ENCODE results near the gene PROC.
"Not testable (repeated sequence)": the region's sequence is repeated elsewhere in the genome, so short reads cannot be mapped to it uniquely, and the experiment has no call there.

The PROC gene

DNA sequence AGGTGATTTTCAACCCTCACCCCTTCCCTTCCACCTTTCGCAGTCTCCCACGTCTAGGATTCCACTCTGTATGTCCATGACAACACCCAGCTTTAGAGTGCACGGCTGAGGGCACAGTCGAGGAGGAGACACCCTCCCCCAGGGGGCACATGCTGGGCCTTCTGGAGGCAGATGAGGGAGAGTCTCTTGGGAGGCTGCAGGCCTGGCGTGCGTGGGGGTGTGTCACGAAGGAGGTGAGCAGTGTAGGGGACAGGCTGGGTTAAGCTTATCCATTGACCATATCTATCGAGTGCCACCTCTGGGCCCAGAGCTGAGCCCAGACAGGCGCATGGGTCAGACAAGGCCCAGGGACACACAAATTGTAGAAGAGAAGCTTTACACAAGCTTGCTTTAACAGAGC lies 18.8 kb downstream of the PROC start:
- no peak for DNase-seq
- TF ChIP-seq POLR2A (IDR thresholded peaks at IDR 0.05; ENCODE audit: low read length) = no peak
- TF ChIP-seq GATA1 (IDR thresholded peaks at IDR 0.05; ENCODE audit: low read depth, low read length) = no peak

DNA sequence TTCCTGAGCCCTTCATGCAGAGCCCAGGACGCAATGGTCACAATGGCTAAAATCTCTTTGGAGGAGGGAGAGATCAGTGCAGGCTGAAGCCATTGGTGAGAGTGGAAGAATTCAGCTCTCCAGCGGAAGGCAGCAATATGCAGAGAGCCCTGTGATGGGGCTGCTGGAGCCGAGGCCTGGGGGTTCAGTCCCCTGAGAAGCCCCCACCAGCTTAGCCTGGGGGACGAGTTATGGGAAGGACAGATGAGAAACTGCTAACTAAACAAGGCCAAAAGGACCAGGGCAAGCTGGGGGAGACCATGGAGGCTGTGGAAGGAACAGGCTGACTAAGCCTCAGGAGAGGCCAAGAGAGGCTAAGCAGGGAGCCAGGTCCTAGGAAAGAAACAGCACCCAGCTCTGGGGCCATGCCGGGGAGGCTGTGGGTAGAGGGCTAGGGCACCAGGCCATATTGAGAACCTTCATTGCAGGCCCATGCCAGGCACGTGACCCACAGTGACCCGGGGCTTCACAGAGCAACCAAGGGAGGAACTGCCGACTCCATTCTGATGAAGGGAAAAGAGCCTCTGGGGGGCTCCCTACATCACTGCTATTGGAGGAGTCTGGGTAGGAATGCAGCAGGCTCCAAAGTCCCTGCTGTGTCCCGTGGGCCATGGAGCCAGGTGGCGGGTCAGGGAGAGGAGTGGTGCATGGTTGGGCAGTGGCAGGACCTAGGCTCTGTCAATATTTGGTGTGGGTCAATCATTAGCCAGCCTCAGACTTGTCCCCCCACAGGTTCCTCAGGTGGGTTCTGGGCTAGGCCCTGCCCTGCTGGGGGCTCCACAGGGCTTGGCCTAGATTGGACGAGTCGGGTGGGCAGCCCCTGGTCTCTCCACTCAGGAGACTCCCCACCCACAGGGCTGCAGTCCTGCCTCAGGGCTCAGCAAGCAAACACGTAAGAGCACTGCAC lies 19.8 kb downstream of the PROC start:
- TF ChIP-seq POLR2A (IDR thresholded peaks at IDR 0.05; ENCODE audit: low read length) (no peak), GATA1 (IDR thresholded peaks at IDR 0.05; ENCODE audit: low read depth, low read length) (no peak)
- no peak for DNase-seq

DNA sequence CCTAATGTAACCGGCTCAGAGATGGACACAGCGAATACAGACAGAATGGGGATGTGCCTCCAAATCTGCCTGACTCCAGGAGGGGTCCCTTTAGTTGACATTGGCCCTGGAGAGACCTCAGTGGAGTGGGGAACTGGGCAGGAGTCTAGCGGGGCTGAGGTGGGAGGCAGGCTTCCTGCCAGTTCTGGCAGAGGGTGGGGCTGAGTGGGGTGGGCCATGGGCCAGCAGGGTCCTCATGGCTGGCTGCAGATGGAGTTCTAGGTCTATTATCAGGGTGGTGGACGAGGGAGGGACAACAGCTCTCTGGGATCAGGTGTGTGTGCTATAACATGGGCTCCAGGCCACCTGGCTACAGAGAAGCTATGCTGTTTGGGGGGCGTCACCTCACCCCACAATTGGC lies 21.1 kb downstream of the PROC start:
- no peak for TF ChIP-seq POLR2A (IDR thresholded peaks at IDR 0.05; ENCODE audit: low read length)
- TF ChIP-seq GATA1 (IDR thresholded peaks at IDR 0.05; ENCODE audit: low read depth, low read length) = no peak

DNA sequence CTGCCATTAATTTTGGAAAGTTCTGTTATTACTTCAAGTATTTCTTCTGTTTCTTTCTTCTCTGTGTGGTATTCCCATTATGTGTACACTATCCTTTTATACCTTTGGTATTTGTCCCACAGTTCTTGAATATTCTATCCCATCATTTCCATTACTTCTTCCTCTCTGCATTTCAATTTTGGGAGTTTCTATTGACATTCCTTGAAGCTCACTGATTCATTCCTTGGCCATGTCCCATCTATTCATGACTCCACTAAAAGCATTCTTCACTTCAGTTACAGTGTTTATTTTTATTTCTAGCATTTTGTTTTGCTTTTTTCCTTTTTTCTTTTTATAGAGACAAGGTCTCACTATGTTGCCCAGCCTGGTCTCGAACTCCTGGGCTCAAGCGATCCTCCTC lies 30.3 kb downstream of the PROC start:
- TF ChIP-seq GATA1 (IDR thresholded peaks at IDR 0.05; ENCODE audit: low read depth, low read length) (no peak), POLR2A (IDR thresholded peaks at IDR 0.05; ENCODE audit: low read length) (no peak)
- DNase-seq = no peak

More for the DNA sequence above, 21.1 kb downstream of the PROC start:
- no peak for DNase-seq

DNA sequence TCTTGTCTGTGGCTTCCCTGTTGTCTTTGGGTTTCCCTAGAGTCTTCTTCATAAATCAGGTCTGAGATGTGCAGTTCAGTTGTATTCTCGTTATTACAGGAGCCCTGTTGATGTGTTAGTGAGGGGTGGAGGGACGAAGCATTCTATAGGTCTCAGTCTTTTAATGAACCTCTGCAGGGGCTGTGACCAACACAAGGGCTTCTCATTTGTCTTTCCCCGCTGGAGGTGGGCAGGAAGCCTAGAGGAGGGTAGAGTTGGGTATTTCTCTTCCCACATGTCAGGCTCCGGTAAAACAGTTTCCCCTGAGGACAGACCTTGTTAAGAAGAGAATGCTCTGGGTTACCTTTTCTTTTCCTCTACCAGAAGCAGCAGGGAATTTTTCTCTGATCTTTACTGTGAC lies 31.2 kb downstream of the PROC start:
- DNase-seq = no peak
- TF ChIP-seq POLR2A (IDR thresholded peaks at IDR 0.05; ENCODE audit: low read length) (no peak), GATA1 (IDR thresholded peaks at IDR 0.05; ENCODE audit: low read depth, low read length) (no peak)

DNA sequence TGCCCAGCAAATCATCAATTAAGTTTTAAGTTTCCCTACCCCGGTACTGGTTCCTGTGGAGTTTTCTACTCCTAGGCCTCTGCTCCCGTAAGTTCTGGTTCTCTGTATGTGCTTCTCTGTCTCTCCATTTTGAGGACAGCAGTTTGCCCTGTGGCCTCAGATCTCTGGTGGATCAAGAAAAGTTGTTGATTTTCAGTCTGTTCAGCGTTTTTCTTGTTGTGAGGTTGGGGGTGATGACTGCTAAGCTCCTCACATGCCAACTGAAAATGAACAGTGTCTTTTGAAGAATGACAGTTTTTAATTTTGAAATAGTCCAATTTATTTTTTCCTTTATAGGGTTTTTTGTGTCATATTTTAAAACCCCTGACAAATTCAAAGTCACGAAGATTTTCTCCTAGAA lies 31.7 kb downstream of the PROC start:
- no peak for DNase-seq
- TF ChIP-seq GATA1 (IDR thresholded peaks at IDR 0.05; ENCODE audit: low read depth, low read length) (no peak), POLR2A (IDR thresholded peaks at IDR 0.05; ENCODE audit: low read length) (no peak)

DNA sequence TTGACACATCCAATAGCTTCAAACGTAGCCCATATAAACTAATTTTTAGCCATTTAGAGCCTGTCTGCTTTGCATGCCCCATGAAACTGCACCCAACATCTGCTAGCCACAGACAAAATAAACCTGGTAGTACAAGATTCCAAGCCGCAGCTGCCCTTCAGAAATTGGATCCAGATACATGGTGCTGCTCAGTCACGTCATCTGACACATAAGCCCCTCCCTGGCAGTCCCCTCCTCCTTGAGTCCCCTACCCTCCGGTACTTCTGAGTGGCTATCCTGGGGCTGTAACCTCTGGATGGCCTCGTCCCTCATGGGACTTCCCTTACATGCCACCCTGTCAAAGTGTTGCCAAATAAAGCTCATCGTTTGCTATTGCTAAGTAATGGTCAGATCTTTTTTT lies 33.8 kb downstream of the PROC start:
- no peak for DNase-seq

DNA sequence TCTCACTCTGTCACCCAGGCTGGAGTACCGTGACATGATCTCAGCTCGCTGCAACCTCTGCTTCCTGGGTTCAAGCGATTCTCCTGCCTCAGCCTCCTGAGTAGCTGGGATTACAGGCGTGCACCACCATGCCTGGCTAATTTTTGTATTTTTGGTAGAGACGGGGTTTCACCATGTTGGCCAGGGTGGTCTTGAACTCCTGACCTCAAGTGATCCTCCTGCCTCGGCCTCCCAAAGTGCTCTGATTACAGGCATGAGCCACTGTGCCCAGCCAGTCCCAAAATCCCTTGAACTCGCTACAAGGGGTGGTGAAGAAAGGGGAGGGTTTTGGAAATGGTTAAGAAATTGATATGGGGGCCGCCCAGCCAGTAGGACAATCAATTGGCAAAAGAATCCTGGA lies 34.2 kb downstream of the PROC start:
- not testable (repeated sequence) for DNase-seq

More for the DNA sequence above, 33.8 kb downstream of the PROC start:
- TF ChIP-seq GATA1 (IDR thresholded peaks at IDR 0.05; ENCODE audit: low read depth, low read length) (no peak), POLR2A (IDR thresholded peaks at IDR 0.05; ENCODE audit: low read length) (no peak)

DNA sequence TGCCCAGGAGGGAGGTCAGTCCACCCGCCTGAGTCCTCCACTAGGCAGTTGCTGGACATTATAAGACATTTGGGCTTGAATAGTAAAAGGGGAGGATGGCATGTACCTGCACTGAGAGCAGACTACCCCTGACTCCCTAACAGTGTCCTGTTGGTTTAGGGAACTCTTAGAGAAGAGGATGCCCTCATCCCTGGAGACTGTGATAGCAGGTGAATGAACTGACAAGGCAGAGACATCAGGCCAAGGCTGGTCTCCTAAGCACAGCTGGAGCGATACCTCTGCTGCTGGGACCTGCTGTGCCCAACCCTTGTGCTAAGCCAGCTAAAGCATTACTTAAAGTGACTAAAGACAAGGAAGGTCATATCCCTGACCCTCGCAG lies 34.8 kb downstream of the PROC start:
- no peak for TF ChIP-seq GATA1 (IDR thresholded peaks at IDR 0.05; ENCODE audit: low read depth, low read length)
- no peak for DNase-seq

DNA sequence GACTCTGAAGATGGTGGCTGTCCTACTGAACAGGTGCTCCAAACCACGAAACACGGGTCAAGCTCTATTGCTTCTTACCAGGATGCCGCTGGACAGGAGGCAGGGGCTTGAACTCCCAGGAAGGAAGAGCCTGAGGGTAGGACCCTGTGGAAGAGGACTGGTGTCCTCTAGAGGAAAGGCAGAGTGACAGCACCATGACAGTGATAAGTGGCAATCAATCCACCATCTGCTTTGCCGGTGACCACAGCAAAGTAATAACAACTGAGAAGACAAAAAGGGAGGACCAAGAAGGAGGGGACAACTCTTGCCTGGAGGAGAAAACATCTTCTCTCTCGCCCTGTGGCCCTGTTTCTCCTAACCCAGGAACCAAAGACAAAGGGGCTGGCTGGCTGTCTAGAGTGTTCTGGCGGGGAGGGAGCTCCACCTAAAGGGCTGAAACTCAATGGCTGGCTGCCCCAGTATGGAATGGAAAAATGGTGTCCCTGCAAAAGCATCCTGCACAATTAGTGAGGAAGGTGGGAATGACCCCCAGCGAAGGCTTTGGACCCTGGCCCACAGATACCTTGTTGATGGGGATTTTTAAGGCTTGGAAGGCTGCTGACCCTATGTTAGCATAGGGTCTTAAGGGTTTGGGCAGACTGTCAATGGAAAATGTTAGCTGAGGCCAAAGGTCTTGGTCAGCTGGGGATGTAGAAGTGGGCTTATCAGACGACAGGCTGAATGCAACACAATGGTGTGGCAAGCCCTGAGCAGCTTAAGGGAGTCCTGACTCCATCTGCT lies 35.4 kb downstream of the PROC start:
- TF ChIP-seq POLR2A (IDR thresholded peaks at IDR 0.05; ENCODE audit: low read length) = no peak
- no peak for TF ChIP-seq GATA1 (IDR thresholded peaks at IDR 0.05; ENCODE audit: low read depth, low read length)
- DNase-seq = peak; percentile 44 to 48

DNA sequence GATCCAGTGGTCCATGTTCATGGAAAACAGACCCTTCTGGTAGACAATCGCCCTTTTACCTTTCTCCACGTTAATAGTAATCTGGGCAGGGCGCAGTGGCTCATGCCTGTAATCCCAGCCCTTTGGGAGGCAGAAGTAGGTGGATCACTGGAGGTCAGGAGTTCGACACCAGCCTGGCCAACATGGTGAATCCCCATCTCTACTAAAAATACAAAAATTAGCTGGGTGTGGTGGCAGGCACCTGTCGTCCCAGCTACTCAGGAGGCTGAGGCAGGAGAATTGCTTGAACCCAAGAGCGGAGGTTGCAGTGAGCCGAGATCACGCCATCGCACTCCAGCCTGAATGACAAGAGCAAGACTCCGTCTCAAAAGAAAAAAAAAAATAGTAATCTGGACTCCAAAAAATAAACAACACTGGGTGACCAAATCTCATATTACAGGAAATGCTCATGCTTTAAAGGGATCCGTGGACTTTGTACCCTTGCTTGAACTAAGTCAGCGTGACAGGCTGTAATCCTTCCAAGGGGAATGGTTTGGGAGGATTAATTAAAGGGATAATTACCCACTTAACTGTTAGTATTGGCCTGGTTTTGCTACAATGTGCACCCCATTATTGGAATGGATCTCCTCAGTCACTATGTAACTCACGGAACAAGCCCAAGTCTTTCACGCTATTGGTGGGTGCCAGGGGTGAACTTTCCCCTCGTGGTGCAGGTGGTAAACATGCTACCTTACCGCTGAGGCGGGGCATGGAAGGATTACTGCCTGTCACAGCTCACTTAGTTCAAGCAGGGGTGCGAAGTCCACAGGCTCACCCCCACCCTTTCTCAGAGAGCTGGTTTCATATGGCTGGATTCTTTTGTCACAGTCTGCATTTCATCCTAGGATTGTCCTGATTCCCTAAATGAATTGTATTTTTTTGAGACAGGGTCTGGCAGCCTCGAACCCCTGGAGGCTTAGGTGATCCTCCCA lies 36.7 kb downstream of the PROC start:
- DNase-seq = no peak
- TF ChIP-seq POLR2A (IDR thresholded peaks at IDR 0.05; ENCODE audit: low read length) (no peak), GATA1 (IDR thresholded peaks at IDR 0.05; ENCODE audit: low read depth, low read length) (no peak)

DNA sequence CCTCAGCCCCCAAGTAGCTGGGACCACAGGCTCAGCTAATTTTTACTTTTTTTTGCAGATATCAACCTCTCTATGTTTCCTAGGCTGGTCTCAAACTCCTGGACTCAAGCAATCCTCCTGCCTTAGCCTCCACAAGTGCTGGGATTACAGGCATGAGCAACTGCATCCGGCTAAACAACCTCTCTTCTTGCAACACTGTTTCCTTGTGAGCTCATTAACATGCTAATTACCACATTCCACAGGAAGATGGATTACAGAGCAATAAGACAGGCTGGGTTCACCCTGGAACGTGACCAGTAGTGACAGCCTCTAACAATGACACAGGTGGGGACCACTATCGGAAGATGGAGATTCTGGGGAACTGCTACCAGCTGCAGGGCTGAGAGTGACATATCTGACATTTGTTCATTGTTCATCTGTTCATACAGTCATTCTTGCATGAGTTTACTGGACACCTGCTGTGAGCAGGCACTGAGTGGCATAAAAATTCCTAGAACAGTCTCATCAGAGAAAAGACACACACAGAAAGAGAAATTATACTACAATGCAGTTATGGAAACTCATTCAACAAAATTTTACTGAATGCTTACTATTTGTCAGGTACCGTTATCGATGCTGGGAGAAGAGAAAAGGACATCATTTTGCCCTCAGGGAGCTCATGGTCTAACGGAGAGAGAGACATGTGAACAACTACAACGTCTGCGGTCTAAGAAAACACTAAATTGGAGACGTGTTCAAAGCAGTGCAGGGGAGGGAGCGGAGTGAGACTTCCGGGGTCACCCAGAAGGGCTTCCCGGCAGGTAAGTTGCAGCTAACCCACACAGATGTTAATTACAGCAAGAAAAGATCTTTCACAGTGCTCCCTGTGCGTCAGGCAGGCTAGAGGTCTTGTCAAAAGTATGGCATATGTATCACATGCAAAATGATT lies 37.6 kb downstream of the PROC start:
- no peak for DNase-seq
- TF ChIP-seq POLR2A (IDR thresholded peaks at IDR 0.05; ENCODE audit: low read length) (no peak), GATA1 (IDR thresholded peaks at IDR 0.05; ENCODE audit: low read depth, low read length) (no peak)

DNA sequence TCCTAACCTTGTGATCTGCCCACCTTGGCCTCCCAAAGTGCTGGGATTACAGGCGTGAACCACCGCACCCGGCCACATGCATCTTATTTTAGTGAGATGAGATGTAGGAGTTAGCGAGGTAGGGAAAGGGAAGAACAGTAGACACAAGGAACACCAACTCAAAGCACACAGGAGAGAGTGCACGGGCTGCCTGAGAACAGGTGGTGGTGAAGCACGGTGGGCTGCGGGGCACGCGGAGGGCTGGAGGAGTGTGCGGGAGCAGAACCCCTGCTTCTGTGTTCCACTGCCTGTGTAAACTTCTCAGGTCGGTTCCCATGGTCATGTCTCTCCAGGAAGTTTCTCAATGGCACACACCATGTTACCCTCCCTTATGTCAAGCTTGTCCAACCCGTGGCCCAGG lies 38.7 kb downstream of the PROC start:
- TF ChIP-seq POLR2A (IDR thresholded peaks at IDR 0.05; ENCODE audit: low read length) (no peak), GATA1 (IDR thresholded peaks at IDR 0.05; ENCODE audit: low read depth, low read length) (no peak)
- DNase-seq = no peak

Measured in erythroblast (primary cell).